Gastrocnemius medialis (tissue), 4 donors: ENCODE data around the gene WNT16.

Experiments used
- CTCF ChIP-seq, 5 experiments: fragments of 450-650 bp in 3 of 5; fragments of 200-600 bp in 2 of 5; sonication (generic) in 2 of 5; IDR thresholded peaks in 4 of 5; conservative IDR thresholded peaks in 1 of 5; 1 replicate in 4 of 5; 2 replicates in 1 of 5; pipeline ENCODE4 v1.5.1; 2016 to 2019; ENCODE audit warnings: antibody characterized with exemption in 5 of 5, mild to moderate bottlenecking in 3 of 5, moderate library complexity in 3 of 5
- POLR2A ChIP-seq, 2 donors: fragments of 450-650 bp; IDR thresholded peaks; one replicate each; pipeline ENCODE4 v1.6.1; 2017; ENCODE audit warnings: antibody characterized with exemption in 2 of 2, mild to moderate bottlenecking in 2 of 2, moderate library complexity in 2 of 2

GRCh38 chr7:121373177-121373576 lies 44.4 kb downstream of the WNT16 start:
- TF ChIP-seq POLR2A (IDR thresholded peaks at IDR 0.05) = no peak
- no peak for TF ChIP-seq CTCF (IDR thresholded peaks at IDR 0.05 in 4 of 5, conservative IDR thresholded peaks at IDR 0.05 in 1 of 5)
